Loucy (cell line): ENCODE measurements around the gene CRLF3.
"Not testable (repeated sequence)": the region's sequence is repeated elsewhere in the genome, so short reads cannot be mapped to it uniquely, and the experiment has no call there.

Experiments used
- H2AFZ ChIP-seq: fragments of 200-600 bp; sonication (generic); 2 replicates; pipeline ENCODE4 v1.6.0; 2016; ENCODE audit warnings: antibody characterized with exemption, mild to moderate bottlenecking, low read length, moderate library complexity
- H3F3A ChIP-seq: fragments of 200-600 bp; 2 replicates; pipeline ENCODE4 v1.6.0; 2016; ENCODE audit warnings: antibody characterized with exemption, low read depth, mild to moderate bottlenecking
- H3K27me3 ChIP-seq: fragments of 200-600 bp; sonication (generic); 2 replicates; pipeline ENCODE4 v1.6.1; 2014; ENCODE audit warnings: low read length, mild to moderate bottlenecking; ENCODE audit not compliant: insufficient read depth, poor library complexity, severe bottlenecking
- H3K36me3 ChIP-seq: fragments of 200-600 bp; sonication (generic); 2 replicates; pipeline ENCODE4 v1.6.1; 2016; ENCODE audit warnings: low read length; ENCODE audit not compliant: insufficient read depth
- H3K4me1 ChIP-seq: fragments of 200-600 bp; sonication (generic); 2 replicates; pipeline ENCODE4 v1.5.1; 2014; ENCODE audit warnings: low read length, mild to moderate bottlenecking; ENCODE audit not compliant: insufficient read depth, poor library complexity, severe bottlenecking
- H3K4me2 ChIP-seq: fragments of 200-600 bp; sonication (generic); 2 replicates; pipeline ENCODE4 v1.6.0; 2014; ENCODE audit warnings: antibody characterized with exemption, low read length, low read depth, mild to moderate bottlenecking; ENCODE audit not compliant: poor library complexity, severe bottlenecking
- H3K4me3 ChIP-seq: fragments of 200-600 bp; sonication (generic); 2 replicates; pipeline ENCODE4 v1.5.1; 2014; ENCODE audit warnings: low read length, mild to moderate bottlenecking, mixed read lengths; ENCODE audit not compliant: poor library complexity, severe bottlenecking
- H3K79me2 ChIP-seq: fragments of 200-600 bp; sonication (generic); 2 replicates; pipeline ENCODE4 v1.6.1; 2014; ENCODE audit warnings: low read length; ENCODE audit not compliant: insufficient read depth
- H3K9ac ChIP-seq: fragments of 200-600 bp; sonication (generic); 2 replicates; pipeline ENCODE4 v1.6.0; 2014; ENCODE audit warnings: mild to moderate bottlenecking, low read depth, low read length, moderate library complexity; ENCODE audit not compliant: poor library complexity, severe bottlenecking
- H3K9me2 ChIP-seq: fragments of 200-600 bp; sonication (generic); replicated peaks from 2 replicates; pipeline ENCODE4 v1.6.1; 2016; ENCODE audit warnings: low read depth, low read length, mixed read lengths
- H3K9me3 ChIP-seq: fragments of 200-600 bp; sonication (generic); 2 replicates; pipeline ENCODE4 v1.6.1; 2014; ENCODE audit warnings: mild to moderate bottlenecking, antibody characterized with exemption, low read length, low read depth; ENCODE audit not compliant: insufficient read depth
- H4K20me1 ChIP-seq: fragments of 200-600 bp; sonication (generic); 2 replicates; pipeline ENCODE4 v1.6.0; 2014; ENCODE audit warnings: antibody characterized with exemption, low read length, mild to moderate bottlenecking; ENCODE audit not compliant: insufficient read depth, poor library complexity, severe bottlenecking
- CTCF ChIP-seq: fragments of 200-600 bp; sonication (generic); conservative IDR thresholded peaks from 2 replicates; pipeline ENCODE4 v1.5.1; 2014; ENCODE audit warnings: mild to moderate bottlenecking, antibody characterized with exemption, low read length
- EZH2phosphoT487 ChIP-seq: fragments of 200-600 bp; IDR thresholded peaks from 2 replicates; pipeline ENCODE4 v1.6.1; 2018; ENCODE audit warnings: antibody characterized with exemption, mild to moderate bottlenecking, moderate library complexity, borderline replicate concordance

The CRLF3 gene

GRCh38 chr17:30827082-30827481 lies 2.6 kb upstream of the CRLF3 start:
- no peaks in the 10 kb centered on the region for H3K36me3 ChIP-seq
- no peak overlapping the region for H3K4me3 ChIP-seq
- no peak for TF ChIP-seq EZH2phosphoT487
- TF ChIP-seq CTCF, result no peak

GRCh38 chr17:30824002-30824355 lies 513 bp downstream of the CRLF3 start:
- Histone ChIP-seq H3K4me1 (peaks cover 52% of the 10 kb centered on the region), H4K20me1 (peaks cover 24% of the 10 kb centered on the region), H3K79me2 (peaks cover 54% of the 10 kb centered on the region), H2AFZ (peak overlapping the region; percentile 94), H3K4me2 (peak overlapping the region; percentile 92), H3K36me3 (no peaks in the 10 kb centered on the region), H3K9ac (peak overlapping the region; percentile 93), H3F3A (peaks cover 8% of the 10 kb centered on the region; the same call in 1 of the 2 replicates), H3K27me3 (no peaks in the 10 kb centered on the region), H3K9me3 (no peaks in the 10 kb centered on the region), H3K9me2 (no peaks in the 10 kb centered on the region), H3K4me3 (peak overlapping the region; percentile 88)
- no peak for TF ChIP-seq CTCF
- no peak for TF ChIP-seq EZH2phosphoT487

More at GRCh38 chr17:30827082-30827481, 2.6 kb upstream of the CRLF3 start:
- Histone ChIP-seq H2AFZ (no peak overlapping the region), H3K4me2 (no peak overlapping the region), H3K9me2 (no peaks in the 10 kb centered on the region), H3F3A (no peaks in the 10 kb centered on the region), H3K9me3 (no peaks in the 10 kb centered on the region), H3K79me2 (peaks cover 29% of the 10 kb centered on the region), H4K20me1 (peaks cover 16% of the 10 kb centered on the region), H3K9ac (no peak overlapping the region), H3K4me1 (peaks cover 29% of the 10 kb centered on the region), H3K27me3 (peaks cover 2% of the 10 kb centered on the region)

- no peak overlapping the region for H2AFZ ChIP-seq
- H3K4me1 ChIP-seq, result peaks cover 54% of the 10 kb centered on the region
- H3K4me2 ChIP-seq, result peak overlapping the region; percentile 92
- no peaks in the 10 kb centered on the region for H3K27me3 ChIP-seq
- no peaks in the 10 kb centered on the region for H3K9me2 ChIP-seq
- H3K9me3 ChIP-seq, result no peaks in the 10 kb centered on the region
- H3F3A ChIP-seq, result peaks cover 8% of the 10 kb centered on the region; the same call in 1 of the 2 replicates
- H3K79me2 ChIP-seq, result peaks cover 60% of the 10 kb centered on the region
- H3K9ac ChIP-seq, result peak overlapping the region; percentile 93
- no peaks in the 10 kb centered on the region for H3K36me3 ChIP-seq
- TF ChIP-seq CTCF, result no peak
- no peak for TF ChIP-seq EZH2phosphoT487
- H4K20me1 ChIP-seq, result peaks cover 24% of the 10 kb centered on the region
- H3K4me3 ChIP-seq, result peak overlapping the region; percentile 88
These were observed 1.1 kb downstream of the CRLF3 start for GRCh38 chr17:30823421-30823820.

GRCh38 chr17:30822919-30823318 lies 1.6 kb downstream of the CRLF3 start:
- Histone ChIP-seq H3K79me2 (peaks cover 65% of the 10 kb centered on the region), H3K9ac (peak overlapping the region; percentile 93), H4K20me1 (peaks cover 24% of the 10 kb centered on the region), H3K4me1 (peaks cover 54% of the 10 kb centered on the region), H3K4me2 (peak overlapping the region; percentile 92), H3K4me3 (peak overlapping the region; percentile 88)
- not testable (repeated sequence) for H3K36me3 ChIP-seq, H3K27me3 ChIP-seq, H3K9me2 ChIP-seq, H3K9me3 ChIP-seq, H2AFZ ChIP-seq, H3F3A ChIP-seq
